Measurements from ENCODE around the gene CCDC174. TPM values are rescaled to one million over a fixed set of nuclear protein-coding genes. Genes with fewer than 3 reads are reported as not detected.

Gene CCDC174
- total and polyA plus RNA-seq, 2 donors (not counting 3 experiments of a cell fraction or from before 2014, with no cell fraction given), result 4.7 to 16.6 TPM

DNA sequence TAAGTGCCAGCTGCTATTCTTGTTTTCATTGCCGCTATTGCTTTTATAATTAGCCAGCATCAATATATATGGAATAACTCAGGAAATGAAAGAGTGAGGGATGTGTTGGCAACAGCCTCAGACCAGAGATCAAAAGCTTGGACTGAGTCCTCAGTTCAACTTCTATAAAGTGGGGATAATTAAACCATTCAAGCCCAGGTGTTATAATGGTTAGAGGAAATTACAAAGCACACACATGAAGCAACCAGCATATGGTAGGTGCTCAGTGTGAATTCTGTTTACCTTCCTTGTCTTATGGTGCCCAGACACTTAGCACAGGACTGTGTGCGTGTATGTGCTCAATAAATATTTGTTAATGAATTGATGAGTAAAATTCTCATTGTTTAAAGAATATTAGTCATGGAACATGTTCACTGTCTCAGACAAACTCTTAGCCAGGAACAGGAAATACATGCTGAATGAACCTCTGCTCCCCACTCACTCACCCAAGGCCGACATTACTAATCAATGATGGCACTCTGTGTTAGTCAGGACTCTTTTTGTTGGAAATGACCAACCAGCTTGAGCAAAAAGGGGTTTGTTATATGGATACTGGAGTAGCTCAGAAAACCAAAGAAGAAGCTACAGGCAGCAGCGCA is 16.7 kb upstream of the CCDC174 start:
- no peak overlapping the region for H3K4me3 ChIP-seq (replicated peaks in 1 of 3; ENCODE audit: insufficient read depth in 1 of 3, low read depth in 1 of 3, low read length in 3 of 3)
- H2AFZ ChIP-seq (ENCODE audit: low read depth, low read length), result peak overlapping the region; percentile 1
- H3K4me1 ChIP-seq (ENCODE audit: control insufficient read depth, extremely low read depth, insufficient read depth, low read length), result peaks cover 15% of the 10 kb centered on the region
- CTCF ChIA-PET, result interaction anchor here (1.3 to 2.9 kb wide), 5 partner anchors 11 to 286 kb away, joined by 3 to 14 read pairs (median 6); partner anchors contain the start of gene CCDC174
- intact Hi-C loops (cut with micrococcal nuclease), result loop anchor here (1.0 kb wide), 2 partner anchors 16 to 146 kb away; partner anchors contain the start of gene CCDC174
- no peaks in the 10 kb centered on the region for H3K9me3 ChIP-seq (replicated peaks; ENCODE audit: control insufficient read depth, insufficient read depth, low read length)
- DNase-seq (ENCODE audit: low read depth, low spot score) (peak; percentile 59), FAIRE-seq (peak; percentile 72)
- H3K79me2 ChIP-seq (ENCODE audit: control insufficient read depth, insufficient read depth, low read length), result no peaks in the 10 kb centered on the region
- no peaks in the 10 kb centered on the region for H3K36me3 ChIP-seq (ENCODE audit: control insufficient read depth in 2 of 2, extremely low read depth in 1 of 2, insufficient read depth in 2 of 2, low read length in 2 of 2)
- no peak for TF ChIP-seq EZH2 (IDR thresholded peaks at IDR 0.05; ENCODE audit: borderline replicate concordance, low read depth, low read length, severe bottlenecking)
- no peak for TF ChIP-seq GATA2 (IDR thresholded peaks at IDR 0.05; ENCODE audit: insufficient read depth, insufficient read length, low read depth, low read length)
- TF ChIP-seq FOS (IDR thresholded peaks at IDR 0.05; ENCODE audit: borderline replicate concordance, insufficient read depth, low read length), result peak; percentile 75
- no peak for TF ChIP-seq MYC (IDR thresholded peaks at IDR 0.05; ENCODE audit: low read depth, low read length)
- TF ChIP-seq JUN (IDR thresholded peaks at IDR 0.05; ENCODE audit: borderline replicate concordance, insufficient read depth, insufficient read length, low read depth), result peak; percentile 68
- peak; percentile 28 for TF ChIP-seq POLR2AphosphoS5 (IDR thresholded peaks at IDR 0.05; ENCODE audit: insufficient read depth, low read depth, low read length)
- TF ChIP-seq POLR2A (IDR thresholded peaks at IDR 0.05; ENCODE audit: low read depth, low read length), result no peak
- TF ChIP-seq, protein P1, sequence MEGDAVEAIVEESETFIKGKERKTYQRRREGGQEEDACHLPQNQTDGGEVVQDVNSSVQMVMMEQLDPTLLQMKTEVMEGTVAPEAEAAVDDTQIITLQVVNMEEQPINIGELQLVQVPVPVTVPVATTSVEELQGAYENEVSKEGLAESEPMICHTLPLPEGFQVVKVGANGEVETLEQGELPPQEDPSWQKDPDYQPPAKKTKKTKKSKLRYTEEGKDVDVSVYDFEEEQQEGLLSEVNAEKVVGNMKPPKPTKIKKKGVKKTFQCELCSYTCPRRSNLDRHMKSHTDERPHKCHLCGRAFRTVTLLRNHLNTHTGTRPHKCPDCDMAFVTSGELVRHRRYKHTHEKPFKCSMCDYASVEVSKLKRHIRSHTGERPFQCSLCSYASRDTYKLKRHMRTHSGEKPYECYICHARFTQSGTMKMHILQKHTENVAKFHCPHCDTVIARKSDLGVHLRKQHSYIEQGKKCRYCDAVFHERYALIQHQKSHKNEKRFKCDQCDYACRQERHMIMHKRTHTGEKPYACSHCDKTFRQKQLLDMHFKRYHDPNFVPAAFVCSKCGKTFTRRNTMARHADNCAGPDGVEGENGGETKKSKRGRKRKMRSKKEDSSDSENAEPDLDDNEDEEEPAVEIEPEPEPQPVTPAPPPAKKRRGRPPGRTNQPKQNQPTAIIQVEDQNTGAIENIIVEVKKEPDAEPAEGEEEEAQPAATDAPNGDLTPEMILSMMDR (IDR thresholded peaks at IDR 0.05; ENCODE audit: extremely low read depth in 1 of 2, insufficient read depth in 1 of 2, low read depth in 1 of 2, low read length in 2 of 2), result no peak
- no TSS peak for BruUV-seq (replicated peaks)
- H3K9ac ChIP-seq (replicated peaks; ENCODE audit: extremely low read depth, insufficient read depth, low read length), result no peak overlapping the region
- H3K4me2 ChIP-seq (ENCODE audit: insufficient read depth, low read length), result peak overlapping the region; percentile 23
- POLR2A ChIA-PET, result no interaction called here
- H4K20me1 ChIP-seq (replicated peaks; ENCODE audit: control insufficient read depth, extremely low read depth, insufficient read depth, low read length), result no peaks in the 10 kb centered on the region
- dilution Hi-C loops (cut with MboI; ENCODE audit: extremely low pct_ligation_motif_present, low sequenced_read_pairs), result no loop called here
- H3K27ac ChIP-seq (ENCODE audit: insufficient read depth, low read depth, low read length), result peak overlapping the region; percentile 54
- H3K9me1 ChIP-seq (replicated peaks; ENCODE audit: control insufficient read depth, extremely low read depth, insufficient read depth, low read length), result no peaks in the 10 kb centered on the region
- H3K27me3 ChIP-seq (ENCODE audit: control insufficient read depth in 2 of 2, insufficient read depth in 2 of 2, low read length in 2 of 2), result peaks cover 0 to 2% of the 10 kb centered on the region in 2 experiments

Measured in endothelial cell of umbilical vein (primary cell).